ENCODE data around the gene AURKA.

GRCh38 chr20:56437196-56437960 is 45.4 kb upstream of the AURKA start:
- TF ChIP-seq REST (IDR thresholded peaks at IDR 0.05; ENCODE audit: insufficient read depth in 1 of 2, low read depth in 2 of 2, low read length in 1 of 2) (no peak), CTCF (IDR thresholded peaks at IDR 0.05) (no peak), POLR2AphosphoS5 (IDR thresholded peaks at IDR 0.05; ENCODE audit: low read depth, low read length) (no peak), TCF7L2 (IDR thresholded peaks at IDR 0.05; ENCODE audit: low read depth, low read length) (no peak), SIN3A (IDR thresholded peaks at IDR 0.05; ENCODE audit: borderline replicate concordance, insufficient read depth, low read depth, low read length) (no peak)

Measured in Panc1 (cell line).